ENCODE data around the gene RAB20.
"Not testable (repeated sequence)": the region's sequence is repeated elsewhere in the genome, so short reads cannot be mapped to it uniquely, and the experiment has no call there.

The RAB20 gene

DNA sequence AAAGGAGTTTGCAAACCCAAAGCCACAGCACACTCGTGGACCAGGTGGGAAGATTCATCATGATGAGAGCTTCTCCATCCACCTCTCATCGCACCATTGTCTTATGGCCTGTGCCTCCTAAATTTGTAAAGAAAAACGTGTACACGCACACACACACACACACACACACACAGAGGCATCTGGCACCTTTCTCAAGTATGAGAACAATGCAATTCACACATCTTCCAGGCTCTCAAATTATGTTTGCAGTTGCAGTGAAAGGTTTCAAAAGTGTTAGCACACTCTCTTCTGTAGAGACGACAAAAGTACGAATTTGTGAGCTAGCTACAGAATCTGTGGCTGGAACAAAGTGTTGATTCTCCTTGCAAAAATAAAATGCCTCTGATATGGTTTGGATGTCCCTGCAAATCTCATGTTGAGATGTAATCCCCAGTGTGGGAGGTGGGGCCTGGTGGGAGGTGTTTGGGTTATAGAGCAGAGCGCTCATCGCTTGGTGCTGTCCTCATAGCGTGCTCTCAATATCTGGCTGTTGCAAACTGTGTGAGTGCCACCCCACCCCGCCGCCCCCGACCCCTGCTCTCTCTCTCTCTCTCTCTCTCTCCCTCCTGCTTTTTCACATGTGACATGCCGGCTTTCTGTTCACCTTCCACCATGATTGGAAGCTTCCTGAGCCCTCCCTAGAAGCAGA is 21.8 kb upstream of the RAB20 start:
- no peaks in the 10 kb centered on the region for H3K9me3 ChIP-seq
- no peaks in the 10 kb centered on the region for H3K4me1 ChIP-seq
- H3K36me3 ChIP-seq (replicated peaks), result no peaks in the 10 kb centered on the region
- in situ Hi-C loops (cut with MboI; ENCODE audit: low sequenced_read_pairs), result no loop called here
- no peaks in the 10 kb centered on the region for H3K27me3 ChIP-seq (ENCODE audit: low read depth)
- DNase-seq (ENCODE audit: low spot score in 2 of 2), result no peak
- H3K4me3 ChIP-seq, result no peak overlapping the region

DNA sequence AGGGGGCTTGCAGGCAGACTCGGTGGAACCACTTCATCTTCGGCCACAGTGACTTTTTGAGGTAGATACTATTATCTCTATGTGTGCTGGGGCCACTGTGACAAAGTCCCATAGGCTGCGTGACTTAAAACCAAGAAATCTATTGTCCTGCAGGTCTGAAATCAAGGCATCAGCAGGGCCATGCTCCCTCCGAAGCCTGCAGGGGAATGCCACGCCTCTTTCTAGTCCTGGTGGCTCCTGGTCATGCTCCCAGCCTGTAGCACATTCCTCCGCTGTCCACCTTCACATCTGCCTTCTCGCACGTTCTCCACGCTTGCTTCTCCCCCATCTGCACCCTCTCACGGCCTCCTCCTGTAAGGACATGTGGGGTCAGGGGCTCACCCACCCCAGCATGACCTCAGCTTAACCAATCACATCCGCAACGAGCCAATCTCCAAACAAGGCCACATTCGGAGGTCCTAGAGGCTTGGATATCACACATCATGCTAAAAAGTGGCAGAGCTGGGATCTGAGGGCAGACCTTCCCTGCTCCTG is 21.0 kb upstream of the RAB20 start:
- in situ Hi-C loops (cut with MboI; ENCODE audit: low sequenced_read_pairs), result no loop called here
- H3K36me3 ChIP-seq (replicated peaks), result no peaks in the 10 kb centered on the region
- no peaks in the 10 kb centered on the region for H3K9me3 ChIP-seq

DNA sequence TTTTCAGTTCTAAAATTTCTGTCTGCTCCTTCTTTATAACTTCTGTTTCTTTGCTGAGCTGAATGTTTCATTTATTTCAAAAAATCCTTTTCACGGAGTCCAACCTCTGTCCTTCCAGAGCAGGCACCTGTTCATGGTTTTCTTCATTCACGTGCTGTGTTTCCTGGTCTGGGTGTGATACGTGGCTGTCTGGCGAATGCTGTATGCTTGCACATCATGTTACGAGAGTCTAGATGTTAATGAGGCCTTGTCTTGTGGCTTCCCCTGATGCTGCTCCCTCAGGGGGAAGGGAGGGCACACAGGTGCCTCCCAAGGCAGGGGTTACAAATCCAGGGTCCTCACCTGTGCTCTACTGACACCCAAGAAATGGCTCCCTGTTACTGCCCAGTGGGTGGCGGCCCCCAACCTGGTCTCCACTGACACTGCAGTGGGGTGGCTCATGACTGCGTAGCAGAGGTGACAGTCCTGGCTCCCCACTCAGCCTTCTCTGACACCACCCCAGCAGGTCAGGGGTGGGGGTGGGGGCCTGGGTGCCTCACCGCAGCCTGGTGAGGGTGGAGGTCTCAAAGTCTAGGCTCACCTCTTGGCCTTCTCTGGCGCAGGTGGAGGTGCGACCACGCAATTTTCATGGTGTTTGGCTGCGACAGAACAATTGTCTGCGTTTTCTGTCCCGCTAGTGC is 20.1 kb upstream of the RAB20 start:
- no peak overlapping the region for H3K4me3 ChIP-seq
- in situ Hi-C loops (cut with MboI; ENCODE audit: low sequenced_read_pairs), result no loop called here

More for the DNA sequence above, 21.0 kb upstream of the RAB20 start:
- Histone ChIP-seq H3K4me3 (no peak overlapping the region), H3K27me3 (ENCODE audit: low read depth) (no peaks in the 10 kb centered on the region), H3K4me1 (no peaks in the 10 kb centered on the region)
- no peak for DNase-seq (ENCODE audit: low spot score in 2 of 2)

DNA sequence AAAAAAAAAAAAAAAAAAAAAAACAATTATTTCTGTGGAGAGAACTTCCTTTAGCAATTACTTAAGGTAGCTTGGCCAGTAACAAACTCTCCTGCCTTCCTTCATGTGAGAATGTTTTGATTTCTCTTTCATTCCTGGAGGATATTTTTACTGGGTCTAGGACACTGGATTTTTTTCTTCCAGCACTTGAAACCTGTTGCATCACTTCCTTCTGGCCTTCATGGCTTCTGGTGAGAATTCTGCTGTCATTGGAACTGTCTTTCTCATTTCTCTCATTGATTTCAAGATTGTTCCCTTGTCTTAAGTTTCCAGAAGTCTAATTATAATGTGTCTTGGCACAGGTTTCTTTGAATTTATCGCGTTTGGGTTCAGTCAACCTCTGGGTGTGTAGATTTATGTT is 19.3 kb upstream of the RAB20 start:
- Histone ChIP-seq H3K4me1 (no peaks in the 10 kb centered on the region), H3K9me3 (no peaks in the 10 kb centered on the region), H3K27me3 (ENCODE audit: low read depth) (peaks cover 3% of the 10 kb centered on the region), H3K36me3 (replicated peaks) (no peaks in the 10 kb centered on the region), H3K4me3 (no peak overlapping the region)
- in situ Hi-C loops (cut with MboI; ENCODE audit: low sequenced_read_pairs), result no loop called here
- DNase-seq (ENCODE audit: low spot score in 2 of 2), result no peak

More for the DNA sequence above, 20.1 kb upstream of the RAB20 start:
- Histone ChIP-seq H3K4me1 (no peaks in the 10 kb centered on the region), H3K9me3 (no peaks in the 10 kb centered on the region), H3K27me3 (ENCODE audit: low read depth) (no peaks in the 10 kb centered on the region), H3K36me3 (replicated peaks) (no peaks in the 10 kb centered on the region)
- no peak for DNase-seq (ENCODE audit: low spot score in 2 of 2)

DNA sequence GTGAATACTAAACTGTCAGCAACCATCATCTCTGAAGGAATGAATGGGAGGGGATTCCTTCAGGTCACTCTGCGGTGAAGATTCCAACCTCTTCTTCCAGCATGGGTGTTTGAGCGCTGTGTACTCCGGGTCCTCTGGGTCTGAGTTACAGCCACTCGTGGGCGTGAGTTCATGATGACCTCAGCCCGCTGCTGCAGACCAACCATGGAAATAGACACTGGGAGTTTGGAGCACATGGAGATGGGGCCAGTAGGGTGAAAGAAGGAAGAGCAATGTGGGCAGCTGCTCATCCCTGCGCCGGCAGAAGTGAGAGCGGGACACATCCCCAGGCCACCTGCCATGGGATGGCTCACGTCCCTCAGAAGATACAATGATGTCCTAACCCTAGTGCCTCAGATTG is 16.8 kb upstream of the RAB20 start:
- in situ Hi-C loops (cut with MboI; ENCODE audit: low sequenced_read_pairs), result no loop called here
- H3K27me3 ChIP-seq (ENCODE audit: low read depth), result peaks cover 26% of the 10 kb centered on the region
- H3K36me3 ChIP-seq (replicated peaks), result no peaks in the 10 kb centered on the region
- no peaks in the 10 kb centered on the region for H3K9me3 ChIP-seq
- DNase-seq (ENCODE audit: low spot score in 2 of 2), result no peak
- H3K4me1 ChIP-seq, result no peaks in the 10 kb centered on the region
- no peak overlapping the region for H3K4me3 ChIP-seq

DNA sequence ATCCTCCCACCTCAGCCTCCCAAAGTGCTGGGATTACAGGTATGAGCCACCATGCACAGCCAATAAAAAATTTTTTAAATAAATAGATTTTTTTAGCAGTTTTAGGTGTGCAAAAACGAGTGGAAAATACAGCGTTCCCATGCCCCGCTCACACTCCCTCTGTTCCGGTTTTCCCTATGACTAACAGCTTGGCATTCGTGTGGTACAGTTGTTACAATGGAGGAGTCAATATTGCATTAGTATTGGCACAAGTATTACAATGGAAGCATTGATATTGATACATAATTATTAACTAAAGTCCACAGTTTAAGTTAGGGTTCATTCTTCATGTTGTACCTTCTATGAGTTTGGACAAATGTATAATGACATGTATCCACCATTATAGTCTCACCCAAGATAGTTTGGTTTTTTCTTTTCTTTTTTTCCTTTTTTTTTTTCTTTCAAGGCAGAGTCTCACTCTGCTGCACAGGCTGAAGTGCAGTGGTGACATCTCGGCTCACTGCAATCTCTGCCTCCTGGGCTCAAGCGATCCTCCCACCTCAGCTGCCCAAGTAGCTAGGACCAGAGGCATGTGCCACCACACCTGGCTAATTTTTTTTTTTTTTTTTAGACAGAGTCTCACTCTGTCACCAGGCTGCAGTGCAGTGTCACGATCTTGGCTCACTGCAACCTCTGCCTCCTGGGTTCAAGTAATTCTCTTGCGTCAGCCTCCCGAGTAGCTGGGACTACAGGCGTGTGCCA is 15.4 kb upstream of the RAB20 start:
- H3K9me3 ChIP-seq, result no peaks in the 10 kb centered on the region
- H3K36me3 ChIP-seq (replicated peaks), result no peaks in the 10 kb centered on the region
- no peaks in the 10 kb centered on the region for H3K4me1 ChIP-seq
- H3K4me3 ChIP-seq, result no peak overlapping the region
- no peak for DNase-seq (ENCODE audit: low spot score in 2 of 2)
- in situ Hi-C loops (cut with MboI; ENCODE audit: low sequenced_read_pairs), result no loop called here
- H3K27me3 ChIP-seq (ENCODE audit: low read depth), result peaks cover 34% of the 10 kb centered on the region

DNA sequence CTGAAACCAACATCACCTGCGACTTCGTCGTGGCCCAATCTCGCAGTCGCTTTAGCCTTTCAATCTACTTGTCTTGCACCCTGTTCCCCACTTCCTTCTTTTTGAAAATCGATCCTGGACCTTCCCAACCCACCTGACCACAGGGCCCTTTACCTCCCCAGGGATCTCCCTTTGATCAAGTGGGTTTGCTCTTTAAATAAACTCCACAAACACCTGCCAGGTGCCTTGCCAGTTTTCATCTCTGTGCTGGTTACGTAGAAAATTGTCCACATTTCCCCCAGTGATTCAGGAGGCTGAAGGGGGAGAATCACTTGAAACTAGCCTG is 14.5 kb upstream of the RAB20 start:
- no peaks in the 10 kb centered on the region for H3K9me3 ChIP-seq
- in situ Hi-C loops (cut with MboI; ENCODE audit: low sequenced_read_pairs), result no loop called here
- no peak overlapping the region for H3K4me3 ChIP-seq
- H3K4me1 ChIP-seq, result no peaks in the 10 kb centered on the region
- no peak for DNase-seq (ENCODE audit: low spot score in 2 of 2)
- H3K36me3 ChIP-seq (replicated peaks), result no peaks in the 10 kb centered on the region
- peaks cover 34% of the 10 kb centered on the region for H3K27me3 ChIP-seq (ENCODE audit: low read depth)

DNA sequence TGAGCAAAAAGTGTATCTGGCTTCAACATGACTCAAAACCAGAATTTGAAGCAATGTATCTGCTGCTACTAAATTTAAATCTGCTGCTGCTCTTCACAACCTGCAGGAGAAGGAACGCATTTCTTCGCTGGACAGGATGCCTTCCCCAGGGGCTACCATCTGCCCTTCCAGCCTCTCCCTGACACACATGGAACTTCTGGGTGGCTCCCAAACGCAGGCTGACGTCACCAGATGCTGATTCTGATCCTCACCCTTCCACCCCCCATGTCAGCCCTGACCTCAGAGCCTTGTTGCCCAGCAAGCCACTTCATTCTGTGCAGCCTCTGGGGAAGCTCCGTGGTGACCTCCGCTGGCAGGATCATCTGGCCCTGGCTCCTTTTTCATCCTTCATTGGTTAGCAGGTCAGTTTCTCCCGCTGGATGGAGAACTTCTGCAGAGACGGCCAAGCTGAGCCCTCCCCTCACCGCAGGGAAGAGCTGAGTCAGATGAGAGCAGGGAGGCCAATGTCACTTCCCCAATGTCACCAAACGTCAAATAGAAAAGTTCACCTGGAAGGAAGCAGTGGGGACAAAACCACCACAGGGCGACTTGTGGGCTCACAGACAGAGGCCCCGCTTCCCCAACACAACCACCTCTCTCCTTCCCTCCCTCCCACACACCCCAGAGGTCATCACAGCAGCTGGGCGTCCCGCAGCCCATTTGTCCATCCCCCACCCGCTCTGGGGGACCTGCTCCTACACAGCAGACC is 14.0 kb upstream of the RAB20 start:
- H3K4me1 ChIP-seq, result no peaks in the 10 kb centered on the region
- DNase-seq (ENCODE audit: low spot score in 2 of 2), result no peak
- H3K4me3 ChIP-seq, result no peak overlapping the region
- H3K27me3 ChIP-seq (ENCODE audit: low read depth), result peaks cover 34% of the 10 kb centered on the region
- in situ Hi-C loops (cut with MboI; ENCODE audit: low sequenced_read_pairs), result no loop called here
- H3K9me3 ChIP-seq, result no peaks in the 10 kb centered on the region
- no peaks in the 10 kb centered on the region for H3K36me3 ChIP-seq (replicated peaks)

DNA sequence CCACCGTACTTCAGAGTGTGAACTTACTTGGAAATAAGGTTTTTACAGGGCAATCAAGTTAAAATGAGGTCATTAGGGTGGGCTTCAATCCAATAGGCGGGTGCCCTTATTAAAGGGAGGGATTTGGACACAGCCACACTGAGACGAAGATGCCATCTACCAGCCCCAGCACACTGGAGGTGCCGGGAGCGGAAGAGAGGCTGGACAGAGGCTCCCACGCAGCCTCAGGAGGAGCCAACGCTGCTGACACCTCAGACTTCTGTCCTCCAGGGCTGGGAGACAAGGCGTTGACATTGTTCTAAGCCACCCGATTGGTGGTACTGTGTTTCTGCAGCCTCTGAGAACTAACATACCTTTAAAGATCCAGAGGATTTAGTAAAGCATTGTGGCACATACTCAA is 12.6 kb upstream of the RAB20 start:
- H3K4me1 ChIP-seq, result no peaks in the 10 kb centered on the region
- in situ Hi-C loops (cut with MboI; ENCODE audit: low sequenced_read_pairs), result no loop called here

DNA sequence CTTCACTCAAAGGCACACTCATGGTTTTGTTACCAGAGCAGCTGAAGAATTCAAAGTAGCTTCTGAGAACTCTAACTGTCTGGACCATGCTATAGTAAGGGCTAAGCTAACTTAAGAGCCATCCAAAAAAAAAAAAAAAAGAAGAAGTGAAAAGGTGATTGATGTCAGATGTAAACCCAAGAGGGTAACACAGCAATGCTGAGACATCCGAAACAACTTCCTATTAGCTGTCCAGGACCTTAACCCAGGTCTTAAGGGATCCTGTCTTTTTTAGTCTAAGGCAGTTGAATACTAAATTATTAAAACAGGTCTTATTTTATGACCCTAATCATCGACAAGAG is 11.2 kb upstream of the RAB20 start:
- H3K4me3 ChIP-seq, result no peak overlapping the region
- no peak for DNase-seq (ENCODE audit: low spot score in 2 of 2)
- in situ Hi-C loops (cut with MboI; ENCODE audit: low sequenced_read_pairs), result no loop called here
- H3K36me3 ChIP-seq (replicated peaks), result no peaks in the 10 kb centered on the region
- no peaks in the 10 kb centered on the region for H3K4me1 ChIP-seq
- H3K9me3 ChIP-seq, result no peaks in the 10 kb centered on the region
- H3K27me3 ChIP-seq (ENCODE audit: low read depth), result peaks cover 34% of the 10 kb centered on the region

More for the DNA sequence above, 12.6 kb upstream of the RAB20 start:
- H3K4me3 ChIP-seq, result no peak overlapping the region
- no peaks in the 10 kb centered on the region for H3K36me3 ChIP-seq (replicated peaks)
- H3K27me3 ChIP-seq (ENCODE audit: low read depth), result peaks cover 34% of the 10 kb centered on the region
- no peaks in the 10 kb centered on the region for H3K9me3 ChIP-seq
- DNase-seq (ENCODE audit: low spot score in 2 of 2), result no peak

DNA sequence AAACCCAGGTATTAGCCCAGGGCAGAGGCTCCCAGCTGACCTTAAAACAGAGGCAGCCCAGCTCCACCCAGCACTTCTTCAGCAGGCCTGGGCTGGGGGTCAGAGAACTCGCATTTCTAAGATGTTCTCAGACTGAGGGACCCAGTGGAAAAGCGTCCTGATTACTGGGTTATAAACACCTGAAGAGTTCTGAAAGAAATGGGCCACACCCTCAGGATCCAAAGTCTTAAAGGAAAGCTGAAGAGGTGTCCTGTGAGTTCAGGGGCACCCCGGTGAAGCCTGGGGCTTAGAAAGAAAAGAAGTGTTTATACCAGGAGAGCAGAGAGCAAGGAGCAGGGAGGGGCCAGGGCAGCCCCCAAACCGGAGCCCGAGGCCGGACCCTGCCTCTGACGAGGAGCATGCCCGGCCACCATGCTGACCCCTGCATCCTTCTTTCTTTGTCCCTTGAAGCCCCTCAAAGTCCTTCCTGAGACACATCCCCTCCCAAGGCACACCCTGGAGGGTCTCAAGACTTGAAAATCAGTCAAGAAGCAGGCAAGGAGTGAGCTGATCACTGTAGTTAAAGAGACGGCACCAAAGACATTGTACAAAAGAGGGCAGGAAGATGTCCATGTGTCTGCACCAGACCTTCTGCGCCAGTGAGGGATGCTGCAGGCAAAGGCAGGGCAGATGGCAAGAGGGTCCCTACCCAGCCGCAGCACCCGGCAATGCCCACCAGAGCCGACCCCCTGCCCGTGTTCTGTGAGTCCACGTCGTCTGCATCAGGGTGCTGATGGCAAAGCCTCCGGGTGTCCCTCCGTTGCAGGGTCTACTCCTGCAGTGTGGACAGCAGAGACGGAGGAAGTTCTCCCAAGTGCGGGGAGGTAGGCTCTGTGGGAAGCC is 10.6 kb upstream of the RAB20 start:
- H3K4me1 ChIP-seq, result no peaks in the 10 kb centered on the region
- H3K36me3 ChIP-seq (replicated peaks), result no peaks in the 10 kb centered on the region
- peaks cover 34% of the 10 kb centered on the region for H3K27me3 ChIP-seq (ENCODE audit: low read depth)
- H3K4me3 ChIP-seq, result no peak overlapping the region
- DNase-seq (ENCODE audit: low spot score in 2 of 2), result no peak
- in situ Hi-C loops (cut with MboI; ENCODE audit: low sequenced_read_pairs), result no loop called here
- no peaks in the 10 kb centered on the region for H3K9me3 ChIP-seq

DNA sequence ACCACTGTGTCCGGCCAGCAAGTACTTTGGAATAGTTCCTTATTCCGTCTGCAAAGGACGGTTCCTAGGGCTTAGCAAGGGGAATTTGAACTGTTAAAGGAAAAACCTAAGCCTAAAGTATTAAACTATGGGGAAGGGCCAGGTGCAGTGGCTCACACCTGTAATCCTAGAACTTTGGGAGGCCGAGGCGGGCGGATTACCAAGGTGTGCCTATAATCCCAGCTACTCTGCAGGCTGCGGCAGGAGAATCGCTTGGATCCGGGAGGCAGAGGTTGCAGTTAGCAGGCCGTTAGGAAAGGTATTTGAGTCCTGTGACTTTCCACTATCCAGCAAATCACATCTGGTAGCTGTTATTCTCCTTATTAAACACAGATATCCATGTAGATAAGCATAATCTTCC is 9.4 kb upstream of the RAB20 start:
- Histone ChIP-seq H3K27me3 (ENCODE audit: low read depth) (peaks cover 32% of the 10 kb centered on the region), H3K36me3 (replicated peaks) (no peaks in the 10 kb centered on the region), H3K9me3 (no peaks in the 10 kb centered on the region), H3K4me1 (no peaks in the 10 kb centered on the region), H3K4me3 (no peak overlapping the region)
- DNase-seq (ENCODE audit: low spot score in 2 of 2), result no peak
- in situ Hi-C loops (cut with MboI; ENCODE audit: low sequenced_read_pairs), result no loop called here

DNA sequence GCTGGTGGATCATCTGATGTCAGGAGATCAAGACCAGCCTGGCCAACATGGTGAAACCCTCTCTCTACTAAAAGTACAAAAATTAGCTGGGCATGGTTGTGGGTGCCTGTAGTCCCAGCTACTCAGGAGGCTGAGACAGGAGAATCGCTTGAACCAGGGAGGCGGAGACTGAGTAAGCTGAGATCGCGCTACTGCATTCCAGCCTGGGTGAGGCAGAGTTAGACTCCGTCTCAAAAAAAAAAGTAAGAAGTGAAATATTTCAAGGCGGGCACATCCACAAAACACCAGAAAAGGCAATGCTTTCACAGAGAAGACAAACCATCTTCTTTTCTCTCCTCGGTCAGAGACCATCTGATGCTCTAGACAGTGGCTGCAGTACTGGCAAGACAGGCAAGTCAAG is 8.4 kb upstream of the RAB20 start:
- in situ Hi-C loops (cut with MboI; ENCODE audit: low sequenced_read_pairs); H3K36me3 ChIP-seq (replicated peaks); H3K4me3 ChIP-seq; H3K4me1 ChIP-seq; DNase-seq (ENCODE audit: low spot score in 2 of 2); H3K9me3 ChIP-seq: not testable (repeated sequence)
- peaks cover 23% of the 10 kb centered on the region for H3K27me3 ChIP-seq (ENCODE audit: low read depth)
